Activated B cell treated with CpG ODN at 0.5 μM for 24 hours (primary cell): ENCODE results near the gene MMP28. TPM values are rescaled to one million over a fixed set of nuclear protein-coding genes. Genes with fewer than 3 reads are reported as not detected.

Experiments
- ATAC-seq: fragments of 200-7000 bp; cut with Tn5 transposase; one replicate; pipeline ENCODE4 v1.10.0; 2021; ENCODE audit warnings: low read depth, mild to moderate bottlenecking, moderate library complexity
- CTCF ChIA-PET: fragments of 350-600 bp; sonication (Branson Sonifier 250); formaldehyde crosslinking; loops from one replicate; lab custom pipeline; 2021; ENCODE audit warnings: antibody characterized with exemption; lab: Charles Lee
- POLR2A ChIA-PET: fragments of 350-600 bp; sonication (Branson Sonifier 250); formaldehyde crosslinking; loops from one replicate; lab custom pipeline; 2021; ENCODE audit warnings: antibody characterized with exemption; lab: Charles Lee
- DNase-seq: peaks from one replicate; pipeline ENCODE4 v3.0.0; 2022
- H3K27ac Mint-ChIP-seq: one replicate; pipeline ENCODE4 v1.8.0; 2020; ENCODE audit warnings: mixed read lengths
- H3K27me3 Mint-ChIP-seq: one replicate; pipeline ENCODE4 v1.8.0; 2021; ENCODE audit warnings: mixed read lengths
- H3K36me3 Mint-ChIP-seq: one replicate; pipeline ENCODE4 v1.8.0; 2021; ENCODE audit warnings: low read depth, mixed read lengths
- H3K4me1 Mint-ChIP-seq: one replicate; pipeline ENCODE4 v1.8.0; 2021; ENCODE audit warnings: mixed read lengths
- H3K4me3 Mint-ChIP-seq: one replicate; pipeline ENCODE4 v1.8.0; 2020; ENCODE audit warnings: mild to moderate bottlenecking, mixed read lengths
- H3K9me3 Mint-ChIP-seq: one replicate; pipeline ENCODE4 v1.8.0; 2020; ENCODE audit warnings: mixed read lengths
- CTCF ChIP-seq: fragments of 200-600 bp; IDR thresholded peaks from one replicate; pipeline ENCODE4 v1.8.0; 2022; ENCODE audit warnings: antibody characterized with exemption, mild to moderate bottlenecking
- intact Hi-C: fragments of 100-400 bp; cut with micrococcal nuclease; formaldehyde crosslinking; loops from one replicate; pipeline ENCODE4 v1.15.1; 2024
- total RNA-seq: library from RNA; stranded (reverse); gene quantifications from 2 replicates; pipeline ENCODE4 v1.2.3, GENCODE V29; 2022

Gene MMP28
- total RNA-seq, 1 donor from 2014 or later = not detected

GRCh38 chr17:35732806-35733136 is 62.7 kb downstream of the MMP28 start:
- Mint-ChIP-seq H3K27ac (no peak overlapping the region), H3K9me3 (no peaks in the 10 kb centered on the region), H3K4me1 (peaks cover 14% of the 10 kb centered on the region), H3K27me3 (peaks cover 10% of the 10 kb centered on the region), H3K36me3 (peaks cover 13% of the 10 kb centered on the region), H3K4me3 (no peak overlapping the region)
- TF ChIP-seq CTCF = no peak
- POLR2A ChIA-PET = no interaction called here
- ATAC-seq (no peak), DNase-seq (no peak)
- CTCF ChIA-PET = no interaction called here
- intact Hi-C loops = no loop called here

GRCh38 chr17:35731917-35732805 is 63.3 kb downstream of the MMP28 start:
- H3K36me3 Mint-ChIP-seq = peaks cover 17% of the 10 kb centered on the region
- CTCF ChIA-PET = interaction anchor here (0.9 kb wide), 1 partner anchor 32 kb away, joined by 3 read pairs; no protein-coding TSS in a partner anchor
- peaks cover 14% of the 10 kb centered on the region for H3K4me1 Mint-ChIP-seq
- no peak for TF ChIP-seq CTCF
- no peak overlapping the region for H3K27ac Mint-ChIP-seq
- DNase-seq (no peak), ATAC-seq (no peak)
- H3K9me3 Mint-ChIP-seq = no peaks in the 10 kb centered on the region
- peak overlapping the region; percentile 60 for H3K4me3 Mint-ChIP-seq
- intact Hi-C loops = no loop called here
- POLR2A ChIA-PET = no interaction called here
- peaks cover 10% of the 10 kb centered on the region for H3K27me3 Mint-ChIP-seq

- H3K27me3 Mint-ChIP-seq = peaks cover 10% of the 10 kb centered on the region
- no peaks in the 10 kb centered on the region for H3K9me3 Mint-ChIP-seq
- DNase-seq = no peak
- CTCF ChIA-PET = interaction anchor here (0.9 to 1.3 kb wide), 2 partner anchors 16 to 33 kb away, joined by 3 to 4 read pairs; no protein-coding TSS in a partner anchor
- no peak within 1 kb of the TSS for H3K27ac Mint-ChIP-seq
- TF ChIP-seq CTCF = no peak
- POLR2A ChIA-PET = no interaction called here
- ATAC-seq = peak; percentile 60
- peaks cover 14% of the 10 kb centered on the region for H3K4me1 Mint-ChIP-seq
- peaks cover 17% of the 10 kb centered on the region for H3K36me3 Mint-ChIP-seq
- intact Hi-C loops = no loop called here
- H3K4me3 Mint-ChIP-seq = peak within 1 kb of the TSS; percentile 62
These were observed 64.1 kb downstream of the MMP28 start, which contains the start of gene RASL10B for GRCh38 chr17:35731239-35731916. RASL10B (plus strand) TSS chr17:35731639; CDS start chr17:35735185, 3,546 bp downstream.

- ChIA-PET CTCF (interaction anchor here (1.3 kb wide), 1 partner anchor 17 kb away, joined by 4 read pairs; no protein-coding TSS in a partner anchor), POLR2A (no interaction called here)
- H3K9me3 Mint-ChIP-seq = no peaks in the 10 kb centered on the region
- H3K4me3 Mint-ChIP-seq = no peak overlapping the region
- no peak overlapping the region for H3K27ac Mint-ChIP-seq
- peaks cover 22% of the 10 kb centered on the region for H3K36me3 Mint-ChIP-seq
- ATAC-seq = no peak
- intact Hi-C loops = no loop called here
- H3K27me3 Mint-ChIP-seq = peaks cover 10% of the 10 kb centered on the region
- H3K4me1 Mint-ChIP-seq = peaks cover 14% of the 10 kb centered on the region
- TF ChIP-seq CTCF = no peak
- DNase-seq = no peak
These were observed 64.9 kb downstream of the MMP28 start for GRCh38 chr17:35730400-35731005.

- no peaks in the 10 kb centered on the region for H3K9me3 Mint-ChIP-seq
- no peak for TF ChIP-seq CTCF
- no peak for ATAC-seq
- CTCF ChIA-PET = no interaction called here
- peaks cover 14% of the 10 kb centered on the region for H3K4me1 Mint-ChIP-seq
- intact Hi-C loops = no loop called here
- H3K27me3 Mint-ChIP-seq = peaks cover 10% of the 10 kb centered on the region
- POLR2A ChIA-PET = no interaction called here
- DNase-seq = no peak
- H3K36me3 Mint-ChIP-seq = peaks cover 33% of the 10 kb centered on the region
- no peak overlapping the region for H3K27ac Mint-ChIP-seq
- H3K4me3 Mint-ChIP-seq = no peak overlapping the region
These were observed 66.0 kb downstream of the MMP28 start for GRCh38 chr17:35729405-35729833.
